ENCODE data around the gene KCNJ1.
A peak's percentile ranks its signal among the peaks of the same experiment; 100 is the strongest.

The KCNJ1 gene

GRCh38 chr11:128802358-128802981 is 64.6 kb downstream of the KCNJ1 start:
- DNase-seq (ENCODE audit: low read depth), result no peak
- no peak overlapping the region for H3K4me3 ChIP-seq (ENCODE audit: low read length)
- TF ChIP-seq CTCF (conservative IDR thresholded peaks at IDR 0.05; ENCODE audit: low read depth, low read length), result peak; percentile 73

GRCh38 chr11:128800871-128801417 is 66.2 kb downstream of the KCNJ1 start:
- no peak for DNase-seq (ENCODE audit: low read depth)
- TF ChIP-seq CTCF (conservative IDR thresholded peaks at IDR 0.05; ENCODE audit: low read depth, low read length), result no peak
- H3K4me3 ChIP-seq (ENCODE audit: low read length), result no peak overlapping the region

- no peak overlapping the region for H3K4me3 ChIP-seq (ENCODE audit: low read length)
- TF ChIP-seq CTCF (conservative IDR thresholded peaks at IDR 0.05; ENCODE audit: low read depth, low read length), result no peak
- DNase-seq (ENCODE audit: low read depth), result no peak
These were observed 70.8 kb downstream of the KCNJ1 start for GRCh38 chr11:128796270-128796669.

GRCh38 chr11:128790196-128790595 is 76.9 kb downstream of the KCNJ1 start:
- H3K4me3 ChIP-seq (ENCODE audit: low read length), result no peak overlapping the region
- no peak for TF ChIP-seq CTCF (conservative IDR thresholded peaks at IDR 0.05; ENCODE audit: low read depth, low read length)
- DNase-seq (ENCODE audit: low read depth), result peak; percentile 65

- no peak overlapping the region for H3K4me3 ChIP-seq (ENCODE audit: low read length)
- TF ChIP-seq CTCF (conservative IDR thresholded peaks at IDR 0.05; ENCODE audit: low read depth, low read length), result no peak
- DNase-seq (ENCODE audit: low read depth), result no peak
These were observed 77.5 kb downstream of the KCNJ1 start for GRCh38 chr11:128789497-128790150.

Data from retinal pigment epithelial cell (primary cell).